CD4-positive, alpha-beta T cell (primary cell): ENCODE data around the gene PHAF1. TPM values are rescaled to one million over a fixed set of nuclear protein-coding genes. Genes with fewer than 3 reads are reported as not detected.

ENCODE experiments used
- ATAC-seq: fragments of 200-7000 bp; cut with Tn5 transposase; one replicate; pipeline ENCODE4 v1.10.0; 2022; ENCODE audit warnings: mild to moderate bottlenecking; ENCODE audit not compliant: poor library complexity
- CTCF ChIA-PET: fragments of 350-600 bp; sonication (Branson Sonifier 250); formaldehyde crosslinking; loops from one replicate; lab custom pipeline; 2021; ENCODE audit warnings: antibody characterized with exemption, inconsistent platforms; lab: Charles Lee
- POLR2A ChIA-PET: fragments of 350-600 bp; sonication (Branson Sonifier 250); formaldehyde crosslinking; loops from one replicate; lab custom pipeline; 2021; ENCODE audit warnings: antibody characterized with exemption, inconsistent platforms; lab: Charles Lee
- DNase-seq, 14 experiments: peaks; one replicate each; pipeline ENCODE4 v3.0.0-alpha.2; 2013 to 2020; ENCODE audit warnings: mixed read lengths in 2 of 14
- H3K27ac ChIP-seq, 2 donors: one replicate each; pipeline versions ENCODE4 v1.5.1 to v1.7.0; 2013; ENCODE audit warnings: low read length in 2 of 2, low read depth in 1 of 2, mild to moderate bottlenecking in 1 of 2
- H3K27me3 ChIP-seq, 2 experiments: 1 replicate in 1 of 2; 2 replicates in 1 of 2; pipeline versions ENCODE4 v1.6.1 to v1.7.0; 2013; ENCODE audit warnings: low read length in 2 of 2, control low read depth in 1 of 2, mild to moderate bottlenecking in 1 of 2, moderate library complexity in 1 of 2; ENCODE audit not compliant: insufficient read depth in 2 of 2, control insufficient read depth in 1 of 2
- H3K36me3 ChIP-seq: one replicate; pipeline ENCODE4 v1.6.1; 2013; ENCODE audit warnings: low read length, control low read depth; ENCODE audit not compliant: insufficient read depth
- H3K4me1 ChIP-seq: one replicate; pipeline ENCODE4 v1.6.1; 2013; ENCODE audit warnings: low read length, control low read depth; ENCODE audit not compliant: insufficient read depth
- H3K4me3 ChIP-seq: one replicate; pipeline ENCODE4 v1.5.1; 2013; ENCODE audit warnings: mild to moderate bottlenecking, low read length, moderate library complexity
- H3K9me3 ChIP-seq, 2 experiments: 1 replicate in 1 of 2; 2 replicates in 1 of 2; pipeline versions ENCODE4 v1.6.1 to v1.7.0; 2013; ENCODE audit warnings: low read length in 2 of 2, mild to moderate bottlenecking in 2 of 2, control low read depth in 1 of 2, moderate library complexity in 1 of 2; ENCODE audit not compliant: control insufficient read depth in 1 of 2, insufficient read depth in 1 of 2
- H3K27ac Mint-ChIP-seq: one replicate; pipeline ENCODE4 v1.8.0; 2020; ENCODE audit warnings: mixed read lengths
- H3K27me3 Mint-ChIP-seq: one replicate; pipeline ENCODE4 v1.8.0; 2021; ENCODE audit warnings: mixed read lengths
- H3K36me3 Mint-ChIP-seq: one replicate; pipeline ENCODE4 v1.8.0; 2021; ENCODE audit warnings: low read depth, mixed read lengths
- H3K4me1 Mint-ChIP-seq: one replicate; pipeline ENCODE4 v1.8.0; 2021; ENCODE audit warnings: low read depth, mixed read lengths
- H3K4me3 Mint-ChIP-seq: one replicate; pipeline ENCODE4 v1.8.0; 2020; ENCODE audit warnings: mild to moderate bottlenecking, mixed read lengths
- H3K9me3 Mint-ChIP-seq: one replicate; pipeline ENCODE4 v1.8.0; 2020; ENCODE audit warnings: mixed read lengths
- CTCF ChIP-seq: fragments of 200-600 bp; IDR thresholded peaks from one replicate; pipeline ENCODE4 v1.8.0; 2022; ENCODE audit warnings: antibody characterized with exemption, mild to moderate bottlenecking
- intact Hi-C, 2 experiments: fragments of 100-400 bp; cut with DNase I in 1 of 2; cut with micrococcal nuclease in 1 of 2; formaldehyde crosslinking; loops; one replicate each; pipeline versions ENCODE4 v1.15.1 to v1.9.0; 2023 to 2025; cut with DNase I, micrococcal nuclease
- total RNA-seq, 174 experiments: library from RNA in 2 of 174; stranded (reverse) in 2 of 174; gene quantifications; one replicate each; pipeline ENCODE4 v1.2.3 and lab custom pipeline; 2021 to 2026

PHAF1 gene
- total RNA-seq, 2 experiments from 2014 or later = 10.6 to 10.8 TPM

- Histone ChIP-seq H3K27ac (peak overlapping the region in 1 of 2 donors; percentile 3), H3K4me1 (peaks cover 51% of the 10 kb centered on the region), H3K27me3 (no peaks in the 10 kb centered on the region), H3K4me3 (peak overlapping the region; percentile 95), H3K9me3 (no peaks in the 10 kb centered on the region), H3K36me3 (peaks cover 56% of the 10 kb centered on the region)
- CTCF ChIA-PET = interaction anchor here (1.2 to 1.5 kb wide), 2 partner anchors 8 to 176 kb away, joined by 3 to 4 read pairs; no protein-coding TSS in a partner anchor
- Mint-ChIP-seq H3K4me1 (peaks cover 49% of the 10 kb centered on the region), H3K36me3 (peaks cover 60% of the 10 kb centered on the region), H3K27me3 (no peaks in the 10 kb centered on the region), H3K27ac (peak overlapping the region; percentile 87), H3K9me3 (no peaks in the 10 kb centered on the region), H3K4me3 (peak overlapping the region; percentile 92)
- DNase-seq (no peak), ATAC-seq (no peak)
- POLR2A ChIA-PET = interaction anchor here (1.4 kb wide), 1 partner anchor 10 kb away, joined by 6 read pairs; the partner anchor contains the start of gene MATCAP1
- intact Hi-C loops = loop anchor here (2.0 to 5.0 kb wide), 2 partner anchors 33 to 261 kb away; partner anchors contain the start of genes CIAO2B (in 1 of the 2) and TMEM208 (in 1 of the 2)
- no peak for TF ChIP-seq CTCF
Measured at GRCh38 chr16:67193536-67193935, 83.8 kb downstream of the PHAF1 start.

- Mint-ChIP-seq H3K9me3 (no peaks in the 10 kb centered on the region), H3K4me3 (peak overlapping the region; percentile 92), H3K4me1 (peaks cover 50% of the 10 kb centered on the region), H3K27ac (peak overlapping the region; percentile 87), H3K36me3 (peaks cover 62% of the 10 kb centered on the region), H3K27me3 (no peaks in the 10 kb centered on the region)
- no peaks in the 10 kb centered on the region for H3K27me3 ChIP-seq
- H3K4me1 ChIP-seq = peaks cover 51% of the 10 kb centered on the region
- ChIA-PET CTCF (no interaction called here), POLR2A (interaction anchor here (0.7 to 1.2 kb wide), 2 partner anchors 9 to 34 kb away, joined by 3 read pairs; partner anchors contain the start of genes FBXL8 and TRADD)
- TF ChIP-seq CTCF = no peak
- intact Hi-C loops = loop anchor here in 1 of 2 experiments (5.0 kb wide), 1 partner anchor 262 kb away; the partner anchor contains the start of gene CIAO2B
- no peak for ATAC-seq
- no peak for DNase-seq
- peaks cover 57% of the 10 kb centered on the region for H3K36me3 ChIP-seq
- no peaks in the 10 kb centered on the region for H3K9me3 ChIP-seq
- no peak overlapping the region for H3K27ac ChIP-seq
- H3K4me3 ChIP-seq = no peak overlapping the region
Measured at GRCh38 chr16:67194260-67194659, 84.5 kb downstream of the PHAF1 start.

- no peaks in the 10 kb centered on the region for H3K27me3 Mint-ChIP-seq
- Histone ChIP-seq H3K9me3 (no peaks in the 10 kb centered on the region), H3K36me3 (peaks cover 64% of the 10 kb centered on the region), H3K27me3 (no peaks in the 10 kb centered on the region), H3K4me1 (peaks cover 51% of the 10 kb centered on the region), H3K27ac (no peak overlapping the region), H3K4me3 (no peak overlapping the region)
- intact Hi-C loops = no loop called here
- ChIA-PET POLR2A (interaction anchor here (0.6 to 1.3 kb wide), 2 partner anchors 24 to 31 kb away, joined by 3 to 4 read pairs; partner anchors contain the start of gene TMEM208), CTCF (interaction anchor here (1.3 kb wide), 1 partner anchor 95 kb away, joined by 3 read pairs; no protein-coding TSS in a partner anchor)
- H3K36me3 Mint-ChIP-seq = peaks cover 74% of the 10 kb centered on the region
- peak overlapping the region; percentile 30 for H3K4me3 Mint-ChIP-seq
- peak overlapping the region; percentile 10 for H3K27ac Mint-ChIP-seq
- no peak for TF ChIP-seq CTCF
- no peak for DNase-seq
- H3K9me3 Mint-ChIP-seq = no peaks in the 10 kb centered on the region
- H3K4me1 Mint-ChIP-seq = peaks cover 50% of the 10 kb centered on the region
- no peak for ATAC-seq
Measured at GRCh38 chr16:67195676-67196075, 85.9 kb downstream of the PHAF1 start.
